KMS-11 (cell line): ENCODE results near the gene CTSS.
"Not testable (repeated sequence)": the region's sequence is repeated elsewhere in the genome, so short reads cannot be mapped to it uniquely, and the experiment has no call there.

Experiments
- H2AFZ ChIP-seq: fragments of 200-600 bp; sonication (generic); 2 replicates; pipeline ENCODE4 v1.6.1; 2016; ENCODE audit warnings: antibody characterized with exemption, mixed run types, low read depth
- H3K27ac ChIP-seq: fragments of 200-600 bp; sonication (generic); 2 replicates; pipeline ENCODE4 v1.6.1; 2016; ENCODE audit warnings: mild to moderate bottlenecking, mixed run types
- H3K27me3 ChIP-seq: fragments of 200-600 bp; sonication (generic); 2 replicates; pipeline ENCODE4 v1.6.1; 2017; ENCODE audit warnings: mild to moderate bottlenecking, low read depth, mixed run types, moderate library complexity; ENCODE audit not compliant: insufficient read depth
- H3K36me3 ChIP-seq: fragments of 200-600 bp; sonication (generic); 2 replicates; pipeline ENCODE4 v1.6.1; 2017; ENCODE audit warnings: mild to moderate bottlenecking, mixed run types; ENCODE audit not compliant: insufficient read depth
- H3K4me1 ChIP-seq: fragments of 200-600 bp; sonication (generic); 2 replicates; pipeline ENCODE4 v1.6.1; 2016; ENCODE audit warnings: mild to moderate bottlenecking, low read depth, mixed run types; ENCODE audit not compliant: poor library complexity, severe bottlenecking
- H3K4me2 ChIP-seq: fragments of 200-600 bp; sonication (generic); 2 replicates; pipeline ENCODE4 v1.7.0; 2016; ENCODE audit warnings: mild to moderate bottlenecking, mixed run types
- H3K4me3 ChIP-seq: fragments of 200-600 bp; sonication (generic); IDR thresholded peaks from 2 replicates; pipeline ENCODE4 v1.6.1; 2017; ENCODE audit warnings: low read depth, low read length, mixed read lengths; ENCODE audit not compliant: insufficient read depth
- H3K79me2 ChIP-seq: fragments of 200-600 bp; sonication (generic); 2 replicates; pipeline ENCODE4 v1.6.1; 2016; ENCODE audit warnings: low read depth, mixed run types; ENCODE audit not compliant: insufficient read depth
- H3K9ac ChIP-seq: fragments of 200-600 bp; sonication (generic); 2 replicates; pipeline ENCODE4 v1.6.1; 2016; ENCODE audit warnings: mild to moderate bottlenecking, mixed run types
- H4K20me1 ChIP-seq: fragments of 200-600 bp; sonication (generic); 2 replicates; pipeline ENCODE4 v1.6.1; 2016; ENCODE audit warnings: mild to moderate bottlenecking, mixed run types; ENCODE audit not compliant: insufficient read depth
- TF ChIP-seq, protein P1 (sequence below): fragments of 200-600 bp; sonication (generic); conservative IDR thresholded peaks from 2 replicates; pipeline ENCODE4 v1.6.1; 2017; ENCODE audit warnings: low read depth, mild to moderate bottlenecking, antibody characterized with exemption, low read length, moderate library complexity, mixed read lengths

Gene CTSS

DNA sequence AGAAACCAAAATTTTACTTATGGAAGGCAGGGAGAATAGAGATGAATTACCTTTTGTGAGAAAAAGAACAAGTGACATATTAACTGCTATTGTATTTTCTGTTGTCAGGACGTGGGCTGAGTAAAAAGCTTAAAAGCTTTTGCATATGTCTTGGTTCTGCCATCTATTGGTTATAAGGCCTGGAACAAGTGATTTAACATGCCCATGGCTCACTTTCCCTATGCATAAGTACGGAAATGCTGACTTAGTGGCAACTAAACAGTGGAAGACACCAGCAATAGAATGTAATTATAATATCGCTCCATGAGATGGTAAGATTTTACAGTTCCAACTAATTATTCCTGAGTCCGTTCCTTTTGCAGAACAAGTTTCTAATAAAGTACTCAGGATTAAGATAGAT is 6.7 kb upstream of the CTSS start:
- Histone ChIP-seq H3K27me3 (peaks cover 5% of the 10 kb centered on the region; the same call in 1 of the 2 replicates), H2AFZ (no peak overlapping the region), H3K4me1 (peaks cover 45% of the 10 kb centered on the region), H3K79me2 (no peaks in the 10 kb centered on the region), H4K20me1 (no peaks in the 10 kb centered on the region), H3K36me3 (no peaks in the 10 kb centered on the region), H3K9ac (no peak overlapping the region), H3K4me3 (no peak overlapping the region), H3K27ac (no peak overlapping the region), H3K4me2 (no peak overlapping the region)
- TF ChIP-seq, protein P1, sequence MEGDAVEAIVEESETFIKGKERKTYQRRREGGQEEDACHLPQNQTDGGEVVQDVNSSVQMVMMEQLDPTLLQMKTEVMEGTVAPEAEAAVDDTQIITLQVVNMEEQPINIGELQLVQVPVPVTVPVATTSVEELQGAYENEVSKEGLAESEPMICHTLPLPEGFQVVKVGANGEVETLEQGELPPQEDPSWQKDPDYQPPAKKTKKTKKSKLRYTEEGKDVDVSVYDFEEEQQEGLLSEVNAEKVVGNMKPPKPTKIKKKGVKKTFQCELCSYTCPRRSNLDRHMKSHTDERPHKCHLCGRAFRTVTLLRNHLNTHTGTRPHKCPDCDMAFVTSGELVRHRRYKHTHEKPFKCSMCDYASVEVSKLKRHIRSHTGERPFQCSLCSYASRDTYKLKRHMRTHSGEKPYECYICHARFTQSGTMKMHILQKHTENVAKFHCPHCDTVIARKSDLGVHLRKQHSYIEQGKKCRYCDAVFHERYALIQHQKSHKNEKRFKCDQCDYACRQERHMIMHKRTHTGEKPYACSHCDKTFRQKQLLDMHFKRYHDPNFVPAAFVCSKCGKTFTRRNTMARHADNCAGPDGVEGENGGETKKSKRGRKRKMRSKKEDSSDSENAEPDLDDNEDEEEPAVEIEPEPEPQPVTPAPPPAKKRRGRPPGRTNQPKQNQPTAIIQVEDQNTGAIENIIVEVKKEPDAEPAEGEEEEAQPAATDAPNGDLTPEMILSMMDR = no peak

DNA sequence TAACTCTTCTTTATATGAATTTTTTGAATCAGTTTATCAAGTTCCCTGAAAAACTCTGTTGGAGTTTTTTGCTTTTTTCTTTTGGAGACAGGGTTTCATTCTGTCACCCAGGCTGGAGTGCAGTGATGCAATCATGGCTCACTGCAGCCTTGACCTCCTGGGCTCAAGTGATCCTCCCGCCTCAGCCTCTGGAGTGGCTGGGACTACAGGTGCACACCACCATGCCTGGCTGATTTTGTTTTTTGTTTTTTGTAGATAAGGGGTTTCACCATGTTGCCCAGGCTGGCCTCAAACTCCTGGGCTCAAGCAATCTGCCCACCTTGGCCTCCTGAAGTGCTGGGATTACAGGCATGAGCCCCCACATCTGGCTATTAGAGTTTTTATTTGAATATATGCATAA is 2.1 kb upstream of the CTSS start:
- not testable (repeated sequence) for H3K27ac ChIP-seq, H3K27me3 ChIP-seq, H4K20me1 ChIP-seq, H3K9ac ChIP-seq, H3K4me3 ChIP-seq, H3K79me2 ChIP-seq, H3K36me3 ChIP-seq, H2AFZ ChIP-seq, H3K4me2 ChIP-seq
- H3K4me1 ChIP-seq = peaks cover 51% of the 10 kb centered on the region

DNA sequence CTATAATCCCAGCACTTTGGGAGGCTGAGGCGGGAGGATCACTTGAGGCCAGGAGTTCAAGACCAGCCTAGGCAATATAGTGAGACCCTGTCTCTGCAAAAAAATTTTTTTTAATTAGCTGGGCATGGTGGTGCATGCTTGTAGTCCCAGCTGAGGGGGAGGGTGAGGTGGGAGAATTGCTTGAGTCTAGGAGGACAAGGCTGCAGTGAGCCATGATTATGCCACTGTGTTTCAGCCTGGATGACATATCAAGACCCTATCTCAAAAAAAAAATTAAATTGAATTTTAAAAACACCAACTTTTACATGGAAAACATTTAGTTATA is 361 bp upstream of the CTSS start:
- H3K9ac ChIP-seq = peak overlapping the region; percentile 0; the same call in 1 of the 2 replicates
- H3K4me1 ChIP-seq = peaks cover 36% of the 10 kb centered on the region
- H3K4me3 ChIP-seq, H4K20me1 ChIP-seq, H3K27me3 ChIP-seq, H3K36me3 ChIP-seq, H3K27ac ChIP-seq, H3K79me2 ChIP-seq: not testable (repeated sequence)
- H2AFZ ChIP-seq = peak overlapping the region; percentile 36; the same call in 1 of the 2 replicates
- peak overlapping the region; percentile 9 for H3K4me2 ChIP-seq

DNA sequence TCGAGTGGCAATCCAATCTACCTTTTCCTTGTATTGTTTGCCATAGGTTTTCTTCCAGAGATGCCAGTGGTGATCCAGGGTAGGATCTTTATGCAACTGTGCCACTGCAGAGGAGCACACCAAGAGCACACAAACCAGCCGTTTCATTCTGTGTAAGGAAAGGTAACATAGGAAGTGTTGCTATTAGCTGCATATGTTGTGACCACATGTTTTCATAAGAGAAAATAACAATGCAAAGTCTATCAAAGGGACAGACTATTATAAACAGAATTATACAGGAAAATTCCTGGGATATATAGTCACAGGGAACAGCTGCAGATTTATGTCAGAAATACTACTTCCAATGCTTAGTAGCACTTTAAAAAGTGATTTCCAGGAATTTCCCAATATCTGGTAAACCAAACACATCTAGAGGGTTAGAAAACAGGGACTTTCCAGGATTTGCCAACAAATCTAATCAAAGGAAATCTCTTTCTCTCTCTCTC is 919 bp downstream of the CTSS start:
- Histone ChIP-seq H3K4me3 (no peak overlapping the region), H3K36me3 (no peaks in the 10 kb centered on the region), H2AFZ (peak overlapping the region; percentile 36; the same call in 1 of the 2 replicates), H3K4me1 (peaks cover 23% of the 10 kb centered on the region), H4K20me1 (no peaks in the 10 kb centered on the region), H3K27me3 (peaks cover 3% of the 10 kb centered on the region; the same call in 1 of the 2 replicates), H3K27ac (no peak overlapping the region), H3K9ac (no peak overlapping the region), H3K79me2 (no peaks in the 10 kb centered on the region), H3K4me2 (peak overlapping the region; percentile 9)
- TF ChIP-seq, protein P1 = no peak

DNA sequence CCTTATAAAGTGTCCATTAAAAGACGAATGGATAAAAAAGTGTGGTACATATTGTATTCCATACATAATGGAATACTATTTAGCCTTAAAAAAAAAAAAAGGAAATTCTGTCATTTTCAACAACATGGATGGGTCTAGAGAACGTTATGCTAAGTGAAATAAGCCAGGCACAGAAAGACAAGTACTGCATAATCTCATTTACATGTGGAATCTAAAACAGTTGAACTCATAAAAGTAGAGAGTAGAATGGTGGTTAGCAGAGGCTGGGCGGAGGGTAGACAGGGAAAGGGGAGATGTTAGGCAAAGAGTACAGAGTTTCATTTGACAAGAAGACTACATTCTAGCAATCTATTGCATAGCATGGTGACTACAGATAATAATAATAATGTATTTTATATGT is 2.6 kb downstream of the CTSS start:
- H3K4me1 ChIP-seq = peaks cover 21% of the 10 kb centered on the region
- TF ChIP-seq, protein P1 = no peak
- no peak overlapping the region for H3K9ac ChIP-seq
- no peaks in the 10 kb centered on the region for H3K79me2 ChIP-seq
- H3K27ac ChIP-seq = no peak overlapping the region
- H3K27me3 ChIP-seq = no peaks in the 10 kb centered on the region
- no peak overlapping the region for H3K4me2 ChIP-seq
- no peak overlapping the region for H3K4me3 ChIP-seq
- H2AFZ ChIP-seq = no peak overlapping the region
- no peaks in the 10 kb centered on the region for H3K36me3 ChIP-seq
- H4K20me1 ChIP-seq = no peaks in the 10 kb centered on the region
